GM18909 (cell line): Measurements from ENCODE around the gene HID1.
"Not testable (repeated sequence)": the region's sequence is repeated elsewhere in the genome, so short reads cannot be mapped to it uniquely, and the experiment has no call there.

Experiments used
- ATAC-seq: cut with Tn5 transposase; IDR thresholded peaks from one replicate; pipeline ENCODE4 v1.9.1; 2021; ENCODE audit warnings: mild to moderate bottlenecking; ENCODE audit not compliant: unreplicated experiment, poor library complexity

Gene HID1

DNA sequence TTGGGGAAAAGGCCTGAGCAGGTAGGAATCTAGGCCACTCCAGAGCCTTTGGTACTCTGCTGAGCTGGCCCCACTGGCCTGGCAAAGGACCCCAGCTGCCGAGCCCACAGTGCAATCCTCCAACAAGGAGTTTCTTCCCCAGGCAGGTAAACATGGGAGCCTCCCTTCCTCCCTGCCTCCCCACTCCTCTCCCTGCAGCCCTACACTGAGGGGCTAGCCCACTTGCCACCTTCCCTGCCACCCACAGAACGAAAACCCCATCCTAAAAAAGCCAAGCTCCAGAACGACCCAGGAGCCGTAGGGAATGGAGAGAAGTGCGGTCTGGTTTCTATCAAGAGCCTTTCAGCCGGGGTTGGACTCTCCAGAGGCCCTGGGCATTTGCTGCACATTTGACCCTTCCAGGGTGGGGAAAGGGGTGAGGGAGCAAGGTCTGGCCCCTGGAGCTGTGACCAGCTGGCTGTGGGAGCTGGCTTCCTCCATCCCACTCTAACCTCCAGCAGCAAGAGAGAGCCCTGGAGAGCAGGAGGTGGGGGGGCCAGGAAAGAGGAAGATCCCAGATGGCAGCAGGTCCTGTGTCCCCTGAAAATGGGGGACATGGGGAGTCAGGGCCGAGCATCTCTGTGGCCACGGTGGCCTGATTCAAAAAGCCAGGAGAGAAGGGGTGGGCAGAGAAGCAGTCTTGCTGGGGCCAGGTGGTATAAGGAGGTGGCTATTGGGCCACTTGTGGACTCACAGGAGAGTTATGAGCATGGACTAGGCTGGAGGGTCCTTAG lies 1.3 kb downstream of the HID1 start:
- no peak for ATAC-seq

GRCh38 chr17:74970395-74970794 lies 2.2 kb downstream of the HID1 start:
- no peak for ATAC-seq

- ATAC-seq = not testable (repeated sequence)
Observed at GRCh38 chr17:74969501-74969900, 3.1 kb downstream of the HID1 start.

- ATAC-seq = no peak
Observed at GRCh38 chr17:74968361-74968780, 4.2 kb downstream of the HID1 start.

DNA sequence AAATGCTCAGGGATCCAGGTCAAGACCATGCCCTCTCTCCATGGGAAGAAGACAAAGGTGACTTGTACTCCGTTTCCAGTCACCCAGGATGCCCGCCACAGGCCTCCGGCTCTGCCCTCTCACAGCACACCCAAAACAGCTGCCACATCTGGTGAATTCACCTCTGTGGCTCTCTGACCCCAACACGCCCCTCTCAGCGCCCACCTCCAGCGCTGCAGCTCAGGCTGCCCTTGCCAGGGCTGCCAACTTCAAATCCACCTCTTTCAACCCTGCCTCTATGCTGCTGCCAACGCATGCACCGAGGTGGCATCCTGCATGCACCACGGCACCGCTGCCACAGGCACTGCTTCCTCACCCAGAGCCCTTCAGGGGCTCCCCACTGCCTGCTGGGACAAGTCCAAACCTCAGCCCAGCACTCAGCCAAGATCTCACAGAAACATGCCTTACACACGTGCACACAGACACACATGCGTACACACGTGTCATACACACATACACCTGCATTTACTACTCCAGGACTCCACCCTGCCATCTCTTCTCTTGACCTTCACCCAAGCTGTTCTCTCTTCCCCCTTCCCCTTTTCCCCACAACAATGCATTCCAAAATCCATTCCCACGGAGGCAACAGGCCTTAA lies 7.5 kb downstream of the HID1 start:
- ATAC-seq = no peak

DNA sequence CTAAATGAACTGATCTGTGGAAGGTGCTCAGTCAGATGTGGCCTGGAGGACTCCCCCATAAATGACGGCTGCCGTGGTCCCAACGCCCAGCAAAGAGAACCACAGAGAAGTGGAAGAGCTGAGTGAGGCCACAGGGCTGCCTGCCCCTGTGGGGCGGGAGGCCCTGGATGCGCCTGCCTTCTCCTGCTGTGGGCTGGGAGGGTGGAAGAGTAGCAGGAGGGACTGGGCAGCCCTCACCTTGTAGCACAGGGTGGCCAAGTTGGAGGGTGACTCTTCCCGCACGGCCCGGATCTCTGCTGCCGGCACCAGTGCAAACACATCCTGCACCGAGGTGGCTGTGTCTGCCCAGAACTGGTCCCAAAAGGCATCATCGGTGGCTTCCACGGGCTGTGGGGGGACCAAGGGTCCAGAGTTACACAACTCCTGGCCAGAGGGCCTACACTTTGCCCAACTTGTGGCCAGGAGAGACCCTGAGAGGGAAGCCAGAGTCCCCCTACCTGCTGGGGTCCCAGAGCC lies 8.3 kb downstream of the HID1 start:
- ATAC-seq = no peak

GRCh38 chr17:74963656-74964055 lies 8.9 kb downstream of the HID1 start:
- no peak for ATAC-seq

DNA sequence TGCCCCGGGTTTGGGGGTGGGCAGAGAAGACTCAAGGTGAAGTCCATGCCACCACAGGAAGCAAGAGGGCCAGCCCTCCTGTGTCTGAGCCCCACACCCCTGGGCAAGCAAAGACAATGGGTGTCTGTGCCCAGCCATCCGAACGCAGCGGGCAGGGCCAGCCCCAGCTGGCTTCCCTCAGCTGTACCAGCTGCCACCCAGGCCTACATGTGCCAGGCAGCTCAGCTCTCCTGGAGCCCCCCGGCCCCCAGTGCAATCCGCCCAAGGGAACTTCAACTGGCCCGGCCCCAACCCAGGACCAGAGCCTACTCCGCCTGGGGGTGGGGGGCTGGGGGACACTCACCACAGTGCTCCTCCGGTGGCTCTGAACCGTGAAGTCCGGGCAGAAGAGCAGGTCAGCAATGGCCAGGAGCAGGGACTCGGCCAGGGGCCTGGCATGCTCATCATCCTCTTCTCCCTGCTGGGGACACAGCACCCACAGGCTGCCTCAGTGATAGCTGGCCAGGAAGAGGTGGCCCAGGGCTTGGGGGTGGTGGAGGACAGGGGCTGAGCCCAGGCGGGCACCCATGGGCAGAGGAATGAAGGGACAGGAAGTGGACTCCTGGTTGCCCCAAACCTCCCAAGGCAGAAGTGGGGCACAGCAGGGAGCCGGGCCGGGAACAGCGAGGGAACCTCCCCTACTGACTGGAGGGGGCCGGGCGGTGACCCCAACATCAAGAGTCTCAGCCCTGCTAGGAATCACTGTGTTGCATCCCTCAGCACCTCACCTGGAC lies 9.8 kb downstream of the HID1 start:
- ATAC-seq = no peak

DNA sequence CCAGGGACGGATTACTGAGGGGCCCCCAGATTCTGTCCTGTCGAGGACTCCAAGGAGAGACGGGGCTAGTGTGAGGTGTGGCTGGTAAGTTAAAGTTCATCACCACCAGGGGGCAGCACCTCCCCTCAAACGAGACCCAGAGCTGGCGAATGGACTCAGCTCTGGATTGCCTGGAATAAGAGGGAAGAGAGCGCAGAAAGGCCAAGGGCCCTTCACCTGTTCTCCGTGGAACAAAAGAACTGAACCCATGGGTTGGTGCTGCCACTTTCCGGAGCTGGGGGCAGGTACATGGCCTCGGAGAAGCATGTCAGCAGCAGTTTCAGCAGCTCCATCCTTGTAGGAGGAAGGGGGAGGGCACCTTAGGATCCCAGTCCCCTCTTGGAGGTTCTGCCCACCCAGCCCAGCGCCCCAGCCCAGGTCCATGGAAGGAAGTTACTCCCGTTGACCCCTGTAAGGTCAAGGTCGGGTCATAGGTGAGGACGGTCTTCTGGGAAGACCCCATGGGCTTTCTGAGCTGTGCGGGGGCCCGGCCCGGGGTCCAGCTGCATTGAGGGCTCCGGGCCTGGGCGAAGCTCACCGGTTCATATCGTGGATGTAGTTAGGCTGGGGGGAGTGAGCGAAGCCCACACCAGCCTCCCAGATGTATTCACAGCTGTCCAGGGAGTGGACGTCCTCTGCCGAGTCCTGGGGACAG lies 10.8 kb downstream of the HID1 start:
- ATAC-seq = no peak

DNA sequence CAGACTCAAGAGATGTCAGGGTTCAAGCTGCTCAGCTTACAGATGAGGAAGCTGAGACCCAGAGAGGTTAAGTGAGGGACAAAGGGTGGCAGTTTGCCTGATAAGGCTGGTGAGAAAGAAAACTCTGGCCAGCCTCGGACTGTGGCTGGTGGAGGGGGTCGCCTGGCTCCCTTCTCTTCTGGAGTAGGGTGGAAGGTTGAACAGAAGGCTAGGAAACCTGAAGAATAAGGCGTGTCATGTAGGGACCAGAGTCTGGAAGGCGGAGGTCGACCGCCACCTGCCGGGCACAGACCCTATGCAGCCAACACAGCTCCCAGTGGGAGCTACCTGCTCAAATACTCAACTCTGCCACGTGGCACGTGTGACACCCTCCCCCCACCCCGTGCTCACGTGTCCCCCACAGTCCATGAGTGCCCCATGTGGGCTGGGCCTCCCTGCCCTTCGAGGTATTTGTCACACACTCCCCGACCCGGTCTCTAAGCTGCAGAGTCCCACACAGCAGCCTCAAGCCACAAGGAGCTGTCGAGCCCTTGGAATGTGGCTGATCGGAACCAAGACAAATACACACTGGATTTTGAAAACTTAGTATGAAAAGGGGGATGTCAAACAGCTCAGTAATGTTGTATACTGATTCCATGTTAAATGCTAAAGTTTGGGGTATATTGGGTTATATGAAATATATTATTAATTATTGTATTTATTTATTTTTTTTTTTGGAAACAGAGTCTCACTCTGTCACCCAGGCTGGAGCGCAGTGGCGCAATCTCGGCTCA lies 11.8 kb downstream of the HID1 start:
- no peak for ATAC-seq

DNA sequence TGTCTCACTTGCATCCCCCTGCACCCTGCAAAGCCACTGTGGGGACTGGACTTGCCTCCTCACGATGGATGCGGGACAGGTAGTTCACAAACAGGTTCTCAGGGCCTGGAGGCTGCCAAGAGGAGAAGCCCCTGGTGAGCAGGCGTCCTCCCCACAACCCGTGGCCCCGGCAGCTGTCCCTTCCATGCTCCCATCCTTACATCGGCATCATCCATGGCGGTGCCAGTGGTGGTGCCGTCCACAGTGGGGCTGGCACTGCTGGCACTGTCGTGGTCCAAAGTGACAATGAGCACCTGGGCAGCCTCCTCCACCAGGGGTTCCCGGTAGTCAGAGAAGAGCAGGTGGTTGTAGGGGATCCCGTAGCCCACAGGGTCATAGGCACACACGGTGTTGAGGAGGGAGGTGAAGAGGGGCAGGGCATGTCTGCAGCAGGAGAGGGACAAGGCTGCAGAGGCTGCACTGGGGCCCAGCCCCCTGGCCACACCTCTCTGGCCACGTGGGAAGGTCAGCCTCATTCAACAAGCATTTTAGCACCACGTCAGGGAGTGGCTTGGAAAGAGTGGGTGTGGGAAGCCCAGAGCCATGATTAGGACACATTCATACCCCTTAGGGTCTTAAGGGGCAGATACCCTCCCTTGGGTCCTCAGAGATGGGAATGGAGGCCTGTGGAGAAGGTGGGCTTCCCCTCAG lies 12.6 kb downstream of the HID1 start:
- no peak for ATAC-seq

GRCh38 chr17:74957935-74958740 lies 14.4 kb downstream of the HID1 start:
- no peak for ATAC-seq

GRCh38 chr17:74956093-74956492 lies 16.5 kb downstream of the HID1 start:
- no peak for ATAC-seq

- ATAC-seq = no peak
Observed at GRCh38 chr17:74954665-74955421, 17.7 kb downstream of the HID1 start.

GRCh38 chr17:74954115-74954514 lies 18.4 kb downstream of the HID1 start:
- ATAC-seq = no peak

GRCh38 chr17:74953134-74953687 lies 19.3 kb downstream of the HID1 start:
- no peak for ATAC-seq

GRCh38 chr17:74952431-74953133 lies 20.0 kb downstream of the HID1 start:
- ATAC-seq = no peak
